ENCODE measurements around the gene DHRS7.
A peak's percentile ranks its signal among the peaks of the same experiment; 100 is the strongest.

DHRS7 gene

GRCh38 chr14:60164712-60165546 lies at the start of gene DHRS7:
Gene DHRS7 (minus strand): TSS chr14:60165398. CDS start chr14:60165309, 89 bp downstream.
- DNase-seq (ENCODE audit: low read depth in 2 of 2), result peak; percentile 63 to 67

GRCh38 chr14:60214415-60215126 lies 49.4 kb upstream of the DHRS7 start:
- DNase-seq (ENCODE audit: low read depth in 2 of 2), result no peak

GRCh38 chr14:60214003-60214402 lies 48.8 kb upstream of the DHRS7 start:
- no peak for DNase-seq (ENCODE audit: low read depth in 2 of 2)

GRCh38 chr14:60212503-60213371 lies 47.5 kb upstream of the DHRS7 start:
- DNase-seq (ENCODE audit: low read depth in 2 of 2), result no peak

GRCh38 chr14:60211153-60211552 lies 46.0 kb upstream of the DHRS7 start:
- no peak for DNase-seq (ENCODE audit: low read depth in 2 of 2)

- no peak for DNase-seq (ENCODE audit: low read depth in 2 of 2)
Observed at GRCh38 chr14:60210703-60211102, 45.5 kb upstream of the DHRS7 start.

GRCh38 chr14:60206837-60207533 lies 41.8 kb upstream of the DHRS7 start:
- no peak for DNase-seq (ENCODE audit: low read depth in 2 of 2)

GRCh38 chr14:60206249-60206670 lies 41.1 kb upstream of the DHRS7 start:
- no peak for DNase-seq (ENCODE audit: low read depth in 2 of 2)

- no peak for DNase-seq (ENCODE audit: low read depth in 2 of 2)
Observed at GRCh38 chr14:60204843-60205774, 39.9 kb upstream of the DHRS7 start.

- DNase-seq (ENCODE audit: low read depth in 2 of 2), result no peak
Observed at GRCh38 chr14:60204104-60204842, 39.1 kb upstream of the DHRS7 start.

GRCh38 chr14:60199321-60199720 lies 34.1 kb upstream of the DHRS7 start:
- no peak for DNase-seq (ENCODE audit: low read depth in 2 of 2)

- DNase-seq (ENCODE audit: low read depth in 2 of 2), result no peak
Observed at GRCh38 chr14:60197629-60198303, 32.6 kb upstream of the DHRS7 start.

GRCh38 chr14:60196291-60196690 lies 31.1 kb upstream of the DHRS7 start:
- DNase-seq (ENCODE audit: low read depth in 2 of 2), result no peak

GRCh38 chr14:60195179-60195810 lies 30.1 kb upstream of the DHRS7 start:
- no peak for DNase-seq (ENCODE audit: low read depth in 2 of 2)

GRCh38 chr14:60189923-60190840 lies 25.0 kb upstream of the DHRS7 start:
- DNase-seq (ENCODE audit: low read depth in 2 of 2), result no peak

GRCh38 chr14:60188696-60189095 lies 23.5 kb upstream of the DHRS7 start:
- no peak for DNase-seq (ENCODE audit: low read depth in 2 of 2)

GRCh38 chr14:60188115-60188514 lies 22.9 kb upstream of the DHRS7 start:
- no peak for DNase-seq (ENCODE audit: low read depth in 2 of 2)
